Measurements from ENCODE around the gene CTNNA3. TPM values are rescaled to one million over a fixed set of nuclear protein-coding genes. Genes with fewer than 3 reads are reported as not detected.
"Not testable (repeated sequence)": the region's sequence is repeated elsewhere in the genome, so short reads cannot be mapped to it uniquely, and the experiment has no call there.

CTNNA3 gene
- total and polyA plus RNA-seq, 5 experiments from 2014 or later: not detected

- no peak overlapping the region for H3K27ac Mint-ChIP-seq
- no peaks in the 10 kb centered on the region for H3K4me1 Mint-ChIP-seq
- DNase-seq (no peak), ATAC-seq (no peak)
- no peak overlapping the region for H3K4me3 Mint-ChIP-seq
- peaks cover 0 to 12% (median 3%) of the 10 kb centered on the region in 9 donors for H3K9me3 Mint-ChIP-seq
- POLR2A ChIA-PET: no interaction called here
- H3K36me3 Mint-ChIP-seq: peaks cover 0 to 5% (median 0%) of the 10 kb centered on the region in 3 donors
- H3K27me3 Mint-ChIP-seq: peaks cover 5 to 14% (median 8%) of the 10 kb centered on the region in 5 donors
Observed at GRCh38 chr10:67471022-67471421, 225.0 kb downstream of the CTNNA3 start.

- DNase-seq: no peak
- Mint-ChIP-seq H3K27me3 (peaks cover 0 to 6% (median 3%) of the 10 kb centered on the region in 5 donors), H3K4me1 (no peaks in the 10 kb centered on the region), H3K9me3 (peaks cover 0 to 3% (median 0%) of the 10 kb centered on the region in 9 donors), H3K4me3 (no peak overlapping the region), H3K36me3 (no peaks in the 10 kb centered on the region), H3K27ac (no peak overlapping the region)
- no peak for ATAC-seq
- POLR2A ChIA-PET: no interaction called here
Observed at GRCh38 chr10:67464278-67464677, 231.7 kb downstream of the CTNNA3 start.

- POLR2A ChIA-PET: no interaction called here
- Mint-ChIP-seq H3K9me3 (peaks cover 2 to 25% (median 14%) of the 10 kb centered on the region in 9 donors), H3K36me3 (peaks cover 0 to 13% (median 2%) of the 10 kb centered on the region in 3 donors), H3K4me1 (no peaks in the 10 kb centered on the region), H3K27me3 (peaks cover 0 to 4% (median 0%) of the 10 kb centered on the region in 5 donors), H3K4me3 (no peak overlapping the region), H3K27ac (no peak overlapping the region)
- ATAC-seq (no peak), DNase-seq (no peak)
Observed at GRCh38 chr10:67452892-67453291, 243.1 kb downstream of the CTNNA3 start.

- Mint-ChIP-seq H3K9me3 (peaks cover 8 to 49% (median 24%) of the 10 kb centered on the region in 9 donors), H3K4me1 (no peaks in the 10 kb centered on the region), H3K27me3 (peaks cover 0 to 20% (median 3%) of the 10 kb centered on the region in 5 donors), H3K36me3 (peaks cover 0 to 30% (median 5%) of the 10 kb centered on the region in 3 donors), H3K4me3 (no peak overlapping the region), H3K27ac (no peak overlapping the region)
- POLR2A ChIA-PET: no interaction called here
- DNase-seq: no peak
- no peak for ATAC-seq
Observed at GRCh38 chr10:67438605-67439304, 257.2 kb downstream of the CTNNA3 start.

- H3K4me1 Mint-ChIP-seq: no peaks in the 10 kb centered on the region
- no peak overlapping the region for H3K27ac Mint-ChIP-seq
- DNase-seq (no peak), ATAC-seq (no peak)
- H3K4me3 Mint-ChIP-seq: no peak overlapping the region
- POLR2A ChIA-PET: no interaction called here
- H3K9me3 Mint-ChIP-seq: peaks cover 0 to 19% (median 0%) of the 10 kb centered on the region in 9 donors
- H3K36me3 Mint-ChIP-seq: peaks cover 0 to 5% (median 0%) of the 10 kb centered on the region in 3 donors
- H3K27me3 Mint-ChIP-seq: peaks cover 0 to 20% (median 3%) of the 10 kb centered on the region in 5 donors
Observed at GRCh38 chr10:67433276-67433675, 262.7 kb downstream of the CTNNA3 start.

GRCh38 chr10:67402620-67403019, 293.4 kb downstream of the CTNNA3 start:
- no peak overlapping the region for H3K4me3 Mint-ChIP-seq
- ATAC-seq (no peak), DNase-seq (no peak)
- H3K9me3 Mint-ChIP-seq: peaks cover 0 to 64% (median 25%) of the 10 kb centered on the region in 9 donors
- H3K27ac Mint-ChIP-seq: no peak overlapping the region
- no peaks in the 10 kb centered on the region for H3K4me1 Mint-ChIP-seq
- H3K27me3 Mint-ChIP-seq: peaks cover 0 to 14% (median 7%) of the 10 kb centered on the region in 5 donors
- POLR2A ChIA-PET: no interaction called here
- peaks cover 0 to 13% (median 0%) of the 10 kb centered on the region in 3 donors for H3K36me3 Mint-ChIP-seq

- Mint-ChIP-seq H3K36me3 (peaks cover 0 to 18% (median 0%) of the 10 kb centered on the region in 3 donors), H3K27me3 (peaks cover 0 to 14% (median 7%) of the 10 kb centered on the region in 5 donors), H3K4me3 (no peak overlapping the region), H3K9me3 (peaks cover 0 to 62% (median 26%) of the 10 kb centered on the region in 9 donors), H3K4me1 (no peaks in the 10 kb centered on the region), H3K27ac (no peak overlapping the region)
- POLR2A ChIA-PET: no interaction called here
- no peak for ATAC-seq
- no peak for DNase-seq
Observed at GRCh38 chr10:67401711-67402110, 294.3 kb downstream of the CTNNA3 start.

GRCh38 chr10:67386841-67387533, 309.0 kb downstream of the CTNNA3 start:
- DNase-seq: peak in 1 of 10 donors; percentile 0
- peak overlapping the region in 8 of 10 donors; percentile 43 to 74 (median 59) for H3K4me3 Mint-ChIP-seq
- H3K36me3 Mint-ChIP-seq: not testable (repeated sequence)

GRCh38 chr10:67386260-67386659, 309.7 kb downstream of the CTNNA3 start:
- ATAC-seq (no peak), DNase-seq (no peak)
- H3K27me3 Mint-ChIP-seq: peaks cover 15 to 27% (median 18%) of the 10 kb centered on the region in 5 donors
- H3K9me3 Mint-ChIP-seq: peaks cover 0 to 15% (median 0%) of the 10 kb centered on the region in 9 donors
- no peaks in the 10 kb centered on the region for H3K36me3 Mint-ChIP-seq
- no peak overlapping the region for H3K27ac Mint-ChIP-seq
- POLR2A ChIA-PET: no interaction called here
- H3K4me1 Mint-ChIP-seq: peaks cover 0 to 11% (median 5%) of the 10 kb centered on the region in 4 donors
- H3K4me3 Mint-ChIP-seq: peak overlapping the region in 3 of 10 donors; percentile 9 to 14 (median 11)

More at GRCh38 chr10:67386841-67387533, 309.0 kb downstream of the CTNNA3 start:
- POLR2A ChIA-PET, H3K27ac Mint-ChIP-seq, ATAC-seq: not testable (repeated sequence)
- Mint-ChIP-seq H3K27me3 (peaks cover 13 to 27% (median 18%) of the 10 kb centered on the region in 5 donors), H3K4me1 (peaks cover 0 to 11% (median 5%) of the 10 kb centered on the region in 4 donors), H3K9me3 (peaks cover 0 to 15% (median 0%) of the 10 kb centered on the region in 9 donors)

GRCh38 chr10:67385566-67385965, 310.4 kb downstream of the CTNNA3 start:
- ATAC-seq (no peak), DNase-seq (no peak)
- H3K27me3 Mint-ChIP-seq: peaks cover 15 to 27% (median 18%) of the 10 kb centered on the region in 5 donors
- H3K27ac Mint-ChIP-seq: no peak overlapping the region
- H3K36me3 Mint-ChIP-seq: no peaks in the 10 kb centered on the region
- peaks cover 0 to 11% (median 5%) of the 10 kb centered on the region in 4 donors for H3K4me1 Mint-ChIP-seq
- peaks cover 0 to 15% (median 0%) of the 10 kb centered on the region in 9 donors for H3K9me3 Mint-ChIP-seq
- POLR2A ChIA-PET: no interaction called here
- no peak overlapping the region for H3K4me3 Mint-ChIP-seq

GRCh38 chr10:67385089-67385488, 310.9 kb downstream of the CTNNA3 start:
- H3K27me3 Mint-ChIP-seq: peaks cover 15 to 27% (median 18%) of the 10 kb centered on the region in 5 donors
- no peak overlapping the region for H3K4me3 Mint-ChIP-seq
- peaks cover 0 to 11% (median 5%) of the 10 kb centered on the region in 4 donors for H3K4me1 Mint-ChIP-seq
- H3K27ac Mint-ChIP-seq: no peak overlapping the region
- ATAC-seq (no peak), DNase-seq (no peak)
- POLR2A ChIA-PET: no interaction called here
- peaks cover 0 to 15% (median 0%) of the 10 kb centered on the region in 9 donors for H3K9me3 Mint-ChIP-seq
- H3K36me3 Mint-ChIP-seq: no peaks in the 10 kb centered on the region

GRCh38 chr10:67331121-67331910, 364.7 kb downstream of the CTNNA3 start:
- DNase-seq (no peak), ATAC-seq (no peak)
- Mint-ChIP-seq H3K36me3 (peaks cover 0 to 13% (median 0%) of the 10 kb centered on the region in 3 donors), H3K4me1 (no peaks in the 10 kb centered on the region), H3K27ac (no peak overlapping the region), H3K27me3 (peaks cover 0 to 3% (median 0%) of the 10 kb centered on the region in 5 donors), H3K9me3 (peaks cover 0 to 18% (median 10%) of the 10 kb centered on the region in 9 donors), H3K4me3 (no peak overlapping the region)
- POLR2A ChIA-PET: no interaction called here

Measured in naive thymus-derived CD8-positive, alpha-beta T cell (primary cell).